Measurements from ENCODE around the gene TSPAN13. TPM values are rescaled to one million over a fixed set of nuclear protein-coding genes. Genes with fewer than 3 reads are reported as not detected.

Gene TSPAN13
- polyA plus RNA-seq, 1 donor from 2014 or later: 315 TPM

GRCh38 chr7:16739863-16740622, 13.5 kb upstream of the TSPAN13 start:
- Histone ChIP-seq H3K9me2 (ENCODE audit: insufficient read depth, low read length) (no peaks in the 10 kb centered on the region), H3K4me3 (ENCODE audit: low read length) (no peak overlapping the region), H3K79me2 (replicated peaks; ENCODE audit: insufficient read depth, low read length) (no peaks in the 10 kb centered on the region), H3K27me3 (ENCODE audit: insufficient read depth, low read depth, low read length) (no peaks in the 10 kb centered on the region), H3K4me2 (ENCODE audit: low read length) (no peak overlapping the region), H3K27ac (ENCODE audit: low read length) (no peak overlapping the region), H3K36me3 (ENCODE audit: insufficient read depth, low read length) (no peaks in the 10 kb centered on the region), H3F3A (ENCODE audit: insufficient read depth, low read length, poor library complexity, severe bottlenecking) (no peaks in the 10 kb centered on the region), H3K9me3 (ENCODE audit: low read length) (no peaks in the 10 kb centered on the region), H3K9ac (ENCODE audit: low read length) (no peak overlapping the region), H2AFZ (ENCODE audit: low read depth, low read length) (no peak overlapping the region), H4K20me1 (ENCODE audit: insufficient read depth) (no peaks in the 10 kb centered on the region)
- TF ChIP-seq RAD21 (conservative IDR thresholded peaks at IDR 0.05): no peak
- TF ChIP-seq POLR2AphosphoS5 (IDR thresholded peaks at IDR 0.05): no peak
- no peak for TF ChIP-seq TAF1 (IDR thresholded peaks at IDR 0.05; ENCODE audit: low read depth)
- TF ChIP-seq REST (IDR thresholded peaks at IDR 0.05; ENCODE audit: borderline replicate concordance): no peak
- no peak for TF ChIP-seq MXI1 (conservative IDR thresholded peaks at IDR 0.05; ENCODE audit: poor library complexity, severe bottlenecking)
- no peak for TF ChIP-seq EZH2 (IDR thresholded peaks at IDR 0.05; ENCODE audit: borderline replicate concordance, insufficient read depth, low read length, poor library complexity, severe bottlenecking)
- TF ChIP-seq CTCF (IDR thresholded peaks at IDR 0.05; ENCODE audit: poor library complexity, severe bottlenecking): no peak
- no peak for TF ChIP-seq SMC3 (conservative IDR thresholded peaks at IDR 0.05; ENCODE audit: poor library complexity)
- no peak for TF ChIP-seq EP300 (conservative IDR thresholded peaks at IDR 0.05; ENCODE audit: poor library complexity, severe bottlenecking)

GRCh38 chr7:16740623-16740953, 13.0 kb upstream of the TSPAN13 start:
- Histone ChIP-seq H3K4me2 (ENCODE audit: low read length) (no peak overlapping the region), H3K27ac (ENCODE audit: low read length) (no peak overlapping the region), H3K4me3 (ENCODE audit: low read length) (no peak overlapping the region), H3K9me2 (ENCODE audit: insufficient read depth, low read length) (no peaks in the 10 kb centered on the region), H3K27me3 (ENCODE audit: insufficient read depth, low read depth, low read length) (no peaks in the 10 kb centered on the region), H4K20me1 (ENCODE audit: insufficient read depth) (no peaks in the 10 kb centered on the region), H2AFZ (ENCODE audit: low read depth, low read length) (no peak overlapping the region), H3K9me3 (ENCODE audit: low read length) (no peaks in the 10 kb centered on the region), H3K36me3 (ENCODE audit: insufficient read depth, low read length) (no peaks in the 10 kb centered on the region), H3F3A (ENCODE audit: insufficient read depth, low read length, poor library complexity, severe bottlenecking) (no peaks in the 10 kb centered on the region), H3K9ac (ENCODE audit: low read length) (no peak overlapping the region), H3K79me2 (replicated peaks; ENCODE audit: insufficient read depth, low read length) (no peaks in the 10 kb centered on the region)
- TF ChIP-seq EZH2 (IDR thresholded peaks at IDR 0.05; ENCODE audit: borderline replicate concordance, insufficient read depth, low read length, poor library complexity, severe bottlenecking): no peak
- no peak for TF ChIP-seq REST (IDR thresholded peaks at IDR 0.05; ENCODE audit: borderline replicate concordance)
- TF ChIP-seq POLR2AphosphoS5 (IDR thresholded peaks at IDR 0.05): no peak
- no peak for TF ChIP-seq CTCF (IDR thresholded peaks at IDR 0.05; ENCODE audit: poor library complexity, severe bottlenecking)
- no peak for TF ChIP-seq SMC3 (conservative IDR thresholded peaks at IDR 0.05; ENCODE audit: poor library complexity)
- TF ChIP-seq EP300 (conservative IDR thresholded peaks at IDR 0.05; ENCODE audit: poor library complexity, severe bottlenecking): no peak

Measured in neural cell (in vitro differentiated cells).